Osteoblast (primary cell): ENCODE results near the gene IGF2BP2. TPM values are rescaled to one million over a fixed set of nuclear protein-coding genes. Genes with fewer than 3 reads are reported as not detected.

ENCODE experiments used
- DNase-seq: peaks from one replicate; pipeline ENCODE4 v3.0.0; 2011; ENCODE audit warnings: low spot score, mixed read lengths; ENCODE audit not compliant: insufficient read length; ENCODE audit errors: missing footprints
- H2AFZ ChIP-seq: 2 replicates; pipeline ENCODE4 v1.6.0; 2011; ENCODE audit warnings: mild to moderate bottlenecking, low read length
- H3K27ac ChIP-seq: 2 replicates; pipeline ENCODE4 v1.5.1; 2011; ENCODE audit warnings: mild to moderate bottlenecking, low read depth, low read length, moderate library complexity
- H3K27me3 ChIP-seq: 2 replicates; pipeline ENCODE4 v1.6.0; 2012; ENCODE audit warnings: mild to moderate bottlenecking, control low read depth, inconsistent platforms, low read length, moderate library complexity; ENCODE audit not compliant: insufficient read depth
- H3K36me3 ChIP-seq: 2 replicates; pipeline ENCODE4 v1.5.1; 2011; ENCODE audit warnings: mild to moderate bottlenecking, low read length, control low read depth, moderate library complexity; ENCODE audit not compliant: insufficient read depth
- H3K4me1 ChIP-seq: 2 replicates; pipeline ENCODE4 v1.5.1; 2011; ENCODE audit warnings: mild to moderate bottlenecking, low read length, control low read depth, moderate library complexity; ENCODE audit not compliant: insufficient read depth
- H3K4me2 ChIP-seq: 2 replicates; pipeline ENCODE4 v1.6.0; 2011; ENCODE audit warnings: mild to moderate bottlenecking, low read length; ENCODE audit not compliant: insufficient read depth
- H3K4me3 ChIP-seq: fragments of 200-600 bp; sonication (generic); 3 replicates; pipeline ENCODE4 v1.5.1; 2012; ENCODE audit warnings: mild to moderate bottlenecking, low read length, inconsistent platforms; ENCODE audit not compliant: insufficient read depth
- H3K79me2 ChIP-seq: 2 replicates; pipeline ENCODE4 v1.6.0; 2012; ENCODE audit warnings: mild to moderate bottlenecking, low read length, control low read depth, inconsistent platforms; ENCODE audit not compliant: insufficient read depth
- H3K9me3 ChIP-seq: 2 replicates; pipeline ENCODE4 v1.5.1; 2011; ENCODE audit warnings: low read depth, low read length, control low read depth
- H4K20me1 ChIP-seq: 2 replicates; pipeline ENCODE4 v1.6.0; 2012; ENCODE audit warnings: mild to moderate bottlenecking, low read length, control low read depth; ENCODE audit not compliant: insufficient read depth
- total RNA-seq: library from RNA; depleted of rRNA; stranded (reverse); fragments of >200 nt; gene quantifications from 2 replicates; pipeline ENCODE4 v1.2.3, GENCODE V29; 2012
- TF ChIP-seq, protein P1 (sequence below): IDR thresholded peaks from 2 replicates; pipeline ENCODE4 v1.5.1; 2011; ENCODE audit warnings: mild to moderate bottlenecking, low read depth, low read length, moderate library complexity; ENCODE audit errors: extremely low read depth

IGF2BP2 gene
- total RNA-seq, 1 donor, result 81.8 TPM

GRCh38 chr3:185825639-185826481 lies 1.0 kb upstream of the IGF2BP2 start:
- DNase-seq, result peak; percentile 91
- Histone ChIP-seq H3K4me2 (peak overlapping the region; percentile 85), H3K4me3 (peak overlapping the region; percentile 80), H3K36me3 (no peaks in the 10 kb centered on the region), H3K79me2 (peaks cover 52% of the 10 kb centered on the region), H4K20me1 (no peaks in the 10 kb centered on the region), H3K27me3 (no peaks in the 10 kb centered on the region), H3K4me1 (peaks cover 18% of the 10 kb centered on the region), H3K9me3 (no peaks in the 10 kb centered on the region), H3K27ac (peak overlapping the region; percentile 54), H2AFZ (peak overlapping the region; percentile 85)
- TF ChIP-seq, protein P1, sequence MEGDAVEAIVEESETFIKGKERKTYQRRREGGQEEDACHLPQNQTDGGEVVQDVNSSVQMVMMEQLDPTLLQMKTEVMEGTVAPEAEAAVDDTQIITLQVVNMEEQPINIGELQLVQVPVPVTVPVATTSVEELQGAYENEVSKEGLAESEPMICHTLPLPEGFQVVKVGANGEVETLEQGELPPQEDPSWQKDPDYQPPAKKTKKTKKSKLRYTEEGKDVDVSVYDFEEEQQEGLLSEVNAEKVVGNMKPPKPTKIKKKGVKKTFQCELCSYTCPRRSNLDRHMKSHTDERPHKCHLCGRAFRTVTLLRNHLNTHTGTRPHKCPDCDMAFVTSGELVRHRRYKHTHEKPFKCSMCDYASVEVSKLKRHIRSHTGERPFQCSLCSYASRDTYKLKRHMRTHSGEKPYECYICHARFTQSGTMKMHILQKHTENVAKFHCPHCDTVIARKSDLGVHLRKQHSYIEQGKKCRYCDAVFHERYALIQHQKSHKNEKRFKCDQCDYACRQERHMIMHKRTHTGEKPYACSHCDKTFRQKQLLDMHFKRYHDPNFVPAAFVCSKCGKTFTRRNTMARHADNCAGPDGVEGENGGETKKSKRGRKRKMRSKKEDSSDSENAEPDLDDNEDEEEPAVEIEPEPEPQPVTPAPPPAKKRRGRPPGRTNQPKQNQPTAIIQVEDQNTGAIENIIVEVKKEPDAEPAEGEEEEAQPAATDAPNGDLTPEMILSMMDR, result no peak

DNA sequence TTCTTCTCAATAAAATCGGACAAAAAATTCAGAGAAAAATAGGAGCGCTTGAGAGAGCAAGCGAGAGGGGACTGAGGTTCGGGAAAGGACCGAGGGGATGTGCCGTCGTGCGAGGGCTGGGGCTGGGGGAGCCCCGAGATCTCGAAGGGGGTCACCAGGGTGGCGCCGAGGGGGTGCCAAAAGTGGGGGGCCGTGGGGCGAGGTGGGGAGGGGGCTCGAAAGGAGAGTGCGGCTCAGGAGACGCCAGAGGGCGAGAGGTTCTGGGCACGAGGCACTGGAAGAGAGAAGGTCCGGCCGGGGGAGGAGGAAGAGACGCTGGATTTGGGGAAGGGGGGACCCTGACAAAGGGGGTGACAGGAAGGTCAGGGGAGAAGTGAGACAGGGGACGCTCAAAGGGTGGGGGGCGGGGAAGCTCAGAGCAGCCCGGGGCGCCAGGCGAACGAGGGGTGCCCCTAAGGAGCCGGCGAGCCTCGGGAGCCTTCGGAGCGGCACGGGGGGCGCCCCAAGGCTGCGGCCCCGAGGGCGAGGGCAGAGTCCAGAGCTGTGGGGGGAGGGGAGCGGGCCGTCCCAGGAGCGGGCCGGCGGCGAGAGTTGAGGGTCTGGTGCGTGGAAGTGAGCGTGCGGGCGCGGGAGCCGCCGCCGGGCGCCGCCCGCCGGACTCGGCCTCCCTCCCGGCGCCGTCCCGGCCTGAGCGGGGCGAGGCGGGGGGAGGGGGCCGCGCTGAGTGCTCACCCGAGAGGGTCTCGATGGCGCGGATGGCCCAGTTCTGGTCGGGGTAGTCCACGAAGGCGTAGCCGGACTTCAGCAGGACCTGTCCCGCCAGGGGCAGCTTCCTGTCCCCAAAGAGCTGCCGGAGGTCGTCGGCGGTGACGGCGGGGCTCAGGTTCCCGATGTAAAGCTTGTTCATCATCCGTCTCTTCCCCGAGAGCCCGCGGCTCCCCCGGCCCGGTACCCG lies 514 bp downstream of the IGF2BP2 start:
- no peaks in the 10 kb centered on the region for H3K36me3 ChIP-seq
- H4K20me1 ChIP-seq, result no peaks in the 10 kb centered on the region
- DNase-seq, result peak; percentile 92
- peak overlapping the region; percentile 89 for H3K4me2 ChIP-seq
- peak overlapping the region; percentile 92 for H3K27ac ChIP-seq
- H3K9me3 ChIP-seq, result no peaks in the 10 kb centered on the region
- peak overlapping the region; percentile 90 for H3K4me3 ChIP-seq
- peak overlapping the region; percentile 71 for H2AFZ ChIP-seq
- peaks cover 34% of the 10 kb centered on the region for H3K4me1 ChIP-seq
- peaks cover 68% of the 10 kb centered on the region for H3K79me2 ChIP-seq
- TF ChIP-seq, protein P1, result no peak
- H3K27me3 ChIP-seq, result no peaks in the 10 kb centered on the region

DNA sequence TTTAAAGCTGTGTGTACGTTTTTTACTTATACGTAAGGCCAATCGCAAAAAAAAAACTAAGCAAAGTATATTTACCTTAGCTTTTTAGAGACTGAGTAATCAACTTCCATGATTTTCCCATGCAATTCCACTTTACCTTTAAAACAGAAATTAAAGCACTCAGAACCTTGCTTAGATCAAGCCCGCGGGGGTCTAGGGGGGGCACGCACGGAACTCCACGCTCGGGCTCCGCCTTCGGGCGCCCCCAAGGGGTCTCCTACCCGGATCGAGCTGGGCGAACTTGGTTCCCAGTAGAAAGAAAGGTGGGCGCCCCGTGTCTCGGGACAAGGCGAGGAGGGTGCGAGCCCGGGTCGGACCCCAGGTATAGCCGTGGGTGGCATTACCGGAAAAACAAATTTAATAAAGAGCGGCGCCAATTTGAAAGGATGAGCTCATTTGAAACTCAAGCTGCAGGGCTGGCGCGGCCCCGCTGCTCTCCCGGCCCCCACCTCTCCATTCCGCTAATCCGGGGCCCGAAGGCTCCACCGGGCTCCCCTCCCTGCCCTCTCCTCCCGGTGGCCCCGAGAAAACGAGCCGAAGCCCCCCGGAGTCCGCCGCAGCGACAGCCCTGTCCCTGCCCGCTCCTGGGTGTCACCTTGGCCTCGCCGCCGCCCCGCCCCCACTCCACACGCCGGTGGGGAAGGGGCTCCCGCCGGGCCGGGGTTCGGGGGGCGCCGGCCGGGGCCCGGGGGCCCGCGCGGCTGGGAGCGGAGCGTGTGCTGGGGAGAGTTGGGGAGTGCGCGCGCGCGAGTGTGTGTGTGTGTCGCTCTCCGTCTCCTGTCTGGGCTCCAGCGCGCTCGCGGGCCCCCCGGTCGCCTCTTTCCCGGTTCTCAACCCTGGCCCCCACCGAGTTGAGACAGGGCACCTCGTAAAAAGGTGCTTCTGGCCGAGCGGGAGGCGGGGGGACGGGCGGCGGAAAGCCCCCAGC lies 1.5 kb downstream of the IGF2BP2 start:
- peaks cover 42% of the 10 kb centered on the region for H3K4me1 ChIP-seq
- peak overlapping the region; percentile 90 for H3K4me3 ChIP-seq
- peak overlapping the region; percentile 47 for H2AFZ ChIP-seq
- H3K27me3 ChIP-seq, result no peaks in the 10 kb centered on the region
- peaks cover 77% of the 10 kb centered on the region for H3K79me2 ChIP-seq
- peak overlapping the region; percentile 92 for H3K27ac ChIP-seq
- H3K4me2 ChIP-seq, result peak overlapping the region; percentile 89
- H3K9me3 ChIP-seq, result no peaks in the 10 kb centered on the region
- H4K20me1 ChIP-seq, result peaks cover 7% of the 10 kb centered on the region
- DNase-seq, result peak; percentile 86
- H3K36me3 ChIP-seq, result no peaks in the 10 kb centered on the region
- TF ChIP-seq, protein P1, result no peak
